ENCODE measurements around the gene CMKLR1.

The CMKLR1 gene

DNA sequence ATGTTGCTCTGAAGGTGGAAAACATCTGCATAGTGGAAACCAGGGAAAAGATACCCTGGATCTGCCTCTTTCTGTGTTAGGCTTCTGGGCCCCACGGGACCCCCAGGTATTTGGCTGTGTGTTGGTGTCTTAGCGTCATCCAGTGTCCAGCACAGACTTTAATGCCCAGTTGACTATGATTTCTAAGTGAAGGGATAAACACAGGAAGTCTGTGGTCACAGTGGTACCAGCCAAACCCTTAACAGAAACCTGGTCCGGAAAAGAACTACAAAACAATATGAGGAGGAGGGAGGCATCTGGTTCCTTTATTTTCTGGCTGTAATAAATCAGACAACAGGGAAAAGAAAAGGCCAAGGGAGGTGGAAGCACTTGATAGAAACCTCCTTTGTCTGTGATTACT, 56.4 kb downstream of the CMKLR1 start:
- no peak for DNase-seq (ENCODE audit: low read depth)
- no peak for TF ChIP-seq CTCF (IDR thresholded peaks at IDR 0.05; ENCODE audit: insufficient read depth, low read depth, low read length, missing control alignments)
- H3K4me3 ChIP-seq (ENCODE audit: low read length) = no peak overlapping the region

DNA sequence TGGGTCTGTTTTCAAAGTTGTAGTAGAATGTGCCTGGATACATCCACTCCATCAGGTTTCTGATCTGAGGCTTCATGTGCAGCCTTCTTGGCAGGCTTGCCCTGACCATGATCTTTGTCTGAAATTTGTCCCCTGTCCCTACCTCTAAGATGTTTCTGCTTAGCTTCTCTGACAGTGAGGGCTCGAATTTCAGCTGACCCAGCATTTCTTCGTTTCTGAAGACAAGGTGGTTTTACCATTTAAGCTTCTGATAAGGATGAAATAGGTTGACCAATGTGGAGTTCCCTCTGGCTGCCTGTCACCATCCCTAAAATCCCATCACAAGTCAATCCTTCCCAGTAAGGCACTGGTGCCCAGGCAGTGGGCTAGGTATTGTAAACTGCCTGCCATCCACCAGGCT, 57.0 kb downstream of the CMKLR1 start:
- no peak for TF ChIP-seq CTCF (IDR thresholded peaks at IDR 0.05; ENCODE audit: insufficient read depth, low read depth, low read length, missing control alignments)
- DNase-seq (ENCODE audit: low read depth) = no peak
- no peak overlapping the region for H3K4me3 ChIP-seq (ENCODE audit: low read length)

DNA sequence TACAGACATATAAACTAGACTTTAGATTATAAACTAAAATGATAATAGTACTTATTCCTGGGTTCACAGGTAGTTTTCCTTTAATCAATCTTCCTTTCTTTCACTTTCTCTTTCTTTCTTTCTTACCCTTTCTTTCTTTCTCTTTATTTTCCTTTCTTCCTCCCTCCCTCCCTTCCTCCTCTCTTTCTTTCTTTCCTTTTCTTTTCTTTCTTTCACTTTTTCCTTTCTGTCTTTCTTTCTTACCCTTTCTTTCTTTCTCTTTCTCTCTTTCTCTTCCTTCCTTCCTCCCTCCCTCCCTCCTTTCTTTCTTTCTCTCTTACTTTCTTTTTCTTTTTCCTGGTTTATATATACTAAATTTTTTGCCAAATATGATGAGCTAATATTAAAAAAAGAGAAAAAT, 61.5 kb downstream of the CMKLR1 start:
- DNase-seq (ENCODE audit: low read depth) = no peak
- no peak overlapping the region for H3K4me3 ChIP-seq (ENCODE audit: low read length)
- TF ChIP-seq CTCF (IDR thresholded peaks at IDR 0.05; ENCODE audit: insufficient read depth, low read depth, low read length, missing control alignments) = no peak

GRCh38 chr12:108273217-108273616, 65.9 kb downstream of the CMKLR1 start:
- no peak for DNase-seq (ENCODE audit: low read depth)
- H3K4me3 ChIP-seq (ENCODE audit: low read length) = no peak overlapping the region
- TF ChIP-seq CTCF (IDR thresholded peaks at IDR 0.05; ENCODE audit: insufficient read depth, low read depth, low read length, missing control alignments) = no peak

- no peak for DNase-seq (ENCODE audit: low read depth)
- no peak for TF ChIP-seq CTCF (IDR thresholded peaks at IDR 0.05; ENCODE audit: insufficient read depth, low read depth, low read length, missing control alignments)
- H3K4me3 ChIP-seq (ENCODE audit: low read length) = no peak overlapping the region
Measured at GRCh38 chr12:108271951-108272872, 66.9 kb downstream of the CMKLR1 start.

DNA sequence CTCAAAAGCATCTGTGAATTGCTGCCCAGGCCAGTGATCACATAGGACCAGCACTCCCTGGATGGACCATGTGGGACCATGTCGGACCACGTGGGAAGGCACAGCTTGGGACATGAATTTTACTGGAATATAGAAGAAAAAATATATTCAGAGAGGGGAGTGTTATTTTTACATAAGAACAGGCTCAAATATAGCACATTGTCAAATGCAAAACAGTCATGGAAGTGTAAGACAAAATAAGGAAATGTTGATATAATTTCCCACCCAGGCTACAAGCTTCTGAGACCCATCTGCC, 68.3 kb downstream of the CMKLR1 start:
- no peak for TF ChIP-seq CTCF (IDR thresholded peaks at IDR 0.05; ENCODE audit: insufficient read depth, low read depth, low read length, missing control alignments)
- no peak for DNase-seq (ENCODE audit: low read depth)
- no peak overlapping the region for H3K4me3 ChIP-seq (ENCODE audit: low read length)
